ENCODE measurements around the gene BIRC2.

Gene BIRC2

DNA sequence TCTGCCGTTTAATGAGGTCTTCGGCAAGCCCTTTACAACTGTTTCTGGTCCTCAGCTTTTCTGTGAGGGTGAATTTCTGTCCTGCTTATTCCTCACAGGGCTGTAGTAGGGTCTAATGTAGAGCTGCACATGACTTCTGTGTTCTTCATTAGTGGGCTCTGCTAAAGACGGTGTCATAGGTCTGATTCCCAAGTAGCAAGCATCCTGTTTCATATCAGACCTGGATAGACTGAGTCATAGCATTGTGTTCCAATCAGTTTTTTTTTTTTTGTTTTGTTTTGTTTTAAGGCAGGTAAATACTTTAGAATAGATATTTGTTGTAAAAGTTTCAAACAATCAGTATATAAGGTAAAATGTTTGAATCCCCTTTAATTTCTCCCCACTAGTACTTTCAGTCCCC lies 35.4 kb downstream of the BIRC2 start:
- no peaks in the 10 kb centered on the region for H3K27me3 ChIP-seq (ENCODE audit: insufficient read depth, low read length)
- no peaks in the 10 kb centered on the region for H4K20me1 ChIP-seq (ENCODE audit: insufficient read depth, low read length)
- no peaks in the 10 kb centered on the region for H3K79me2 ChIP-seq (ENCODE audit: insufficient read depth, low read length)
- H3K4me1 ChIP-seq (ENCODE audit: insufficient read depth, low read length, severe bottlenecking) = no peaks in the 10 kb centered on the region
- no peaks in the 10 kb centered on the region for H3K9me2 ChIP-seq (ENCODE audit: low read depth, low read length)
- TF ChIP-seq EZH2 (IDR thresholded peaks at IDR 0.05; ENCODE audit: borderline replicate concordance, low read length) = no peak
- TF ChIP-seq, protein P1, sequence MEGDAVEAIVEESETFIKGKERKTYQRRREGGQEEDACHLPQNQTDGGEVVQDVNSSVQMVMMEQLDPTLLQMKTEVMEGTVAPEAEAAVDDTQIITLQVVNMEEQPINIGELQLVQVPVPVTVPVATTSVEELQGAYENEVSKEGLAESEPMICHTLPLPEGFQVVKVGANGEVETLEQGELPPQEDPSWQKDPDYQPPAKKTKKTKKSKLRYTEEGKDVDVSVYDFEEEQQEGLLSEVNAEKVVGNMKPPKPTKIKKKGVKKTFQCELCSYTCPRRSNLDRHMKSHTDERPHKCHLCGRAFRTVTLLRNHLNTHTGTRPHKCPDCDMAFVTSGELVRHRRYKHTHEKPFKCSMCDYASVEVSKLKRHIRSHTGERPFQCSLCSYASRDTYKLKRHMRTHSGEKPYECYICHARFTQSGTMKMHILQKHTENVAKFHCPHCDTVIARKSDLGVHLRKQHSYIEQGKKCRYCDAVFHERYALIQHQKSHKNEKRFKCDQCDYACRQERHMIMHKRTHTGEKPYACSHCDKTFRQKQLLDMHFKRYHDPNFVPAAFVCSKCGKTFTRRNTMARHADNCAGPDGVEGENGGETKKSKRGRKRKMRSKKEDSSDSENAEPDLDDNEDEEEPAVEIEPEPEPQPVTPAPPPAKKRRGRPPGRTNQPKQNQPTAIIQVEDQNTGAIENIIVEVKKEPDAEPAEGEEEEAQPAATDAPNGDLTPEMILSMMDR (IDR thresholded peaks at IDR 0.05; ENCODE audit: low read length) = no peak
- no peak overlapping the region for H3K27ac ChIP-seq (ENCODE audit: low read depth, low read length, poor library complexity, severe bottlenecking)
- no peak overlapping the region for H3K4me2 ChIP-seq (ENCODE audit: low read length)
- no peak overlapping the region for H3K9ac ChIP-seq (ENCODE audit: low read length)
- H3K9me3 ChIP-seq (ENCODE audit: low read length) = no peaks in the 10 kb centered on the region
- no peak overlapping the region for H2AFZ ChIP-seq (ENCODE audit: low read length)
- no peak overlapping the region for H3K4me3 ChIP-seq (ENCODE audit: low read depth, low read length, poor library complexity, severe bottlenecking)
- peaks cover 55% of the 10 kb centered on the region for H3K36me3 ChIP-seq (ENCODE audit: insufficient read depth, low read length)
- 0 out of 2 replicates have a peak, but pooled peaks cover 4% of the 10 kb centered on the region for H3F3A ChIP-seq (ENCODE audit: insufficient read depth, low read length)

DNA sequence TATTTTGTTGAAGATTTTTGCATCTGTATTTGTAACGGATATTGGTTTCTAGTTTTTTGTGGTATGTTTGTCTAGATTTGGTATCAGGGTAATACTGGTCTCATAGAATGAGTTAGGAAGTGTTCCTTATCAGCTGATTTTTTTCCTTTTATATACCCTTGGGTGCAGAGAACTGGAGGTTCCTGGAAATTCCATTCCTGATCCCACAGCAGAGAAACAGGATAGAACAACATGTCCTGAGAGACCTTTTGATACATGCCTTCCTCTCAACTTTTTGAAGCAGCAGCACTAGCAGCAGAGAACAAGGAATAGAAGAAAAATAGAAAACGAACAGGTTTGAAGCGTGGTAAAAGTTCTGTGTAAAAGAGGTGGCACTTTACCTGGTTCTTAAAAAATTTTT lies 36.8 kb downstream of the BIRC2 start:
- Histone ChIP-seq H4K20me1 (ENCODE audit: insufficient read depth, low read length) (no peaks in the 10 kb centered on the region), H3K36me3 (ENCODE audit: insufficient read depth, low read length) (peaks cover 55% of the 10 kb centered on the region), H3K9me2 (ENCODE audit: low read depth, low read length) (no peaks in the 10 kb centered on the region), H3K27me3 (ENCODE audit: insufficient read depth, low read length) (no peaks in the 10 kb centered on the region), H3F3A (ENCODE audit: insufficient read depth, low read length) (0 out of 2 replicates have a peak, but pooled peaks cover 4% of the 10 kb centered on the region), H2AFZ (ENCODE audit: low read length) (no peak overlapping the region), H3K4me2 (ENCODE audit: low read length) (no peak overlapping the region), H3K79me2 (ENCODE audit: insufficient read depth, low read length) (no peaks in the 10 kb centered on the region), H3K4me1 (ENCODE audit: insufficient read depth, low read length, severe bottlenecking) (no peaks in the 10 kb centered on the region), H3K4me3 (ENCODE audit: low read depth, low read length, poor library complexity, severe bottlenecking) (no peak overlapping the region), H3K9ac (ENCODE audit: low read length) (no peak overlapping the region), H3K9me3 (ENCODE audit: low read length) (no peaks in the 10 kb centered on the region), H3K27ac (ENCODE audit: low read depth, low read length, poor library complexity, severe bottlenecking) (no peak overlapping the region)
- TF ChIP-seq, protein P1 (IDR thresholded peaks at IDR 0.05; ENCODE audit: low read length) = no peak
- no peak for TF ChIP-seq EZH2 (IDR thresholded peaks at IDR 0.05; ENCODE audit: borderline replicate concordance, low read length)

DNA sequence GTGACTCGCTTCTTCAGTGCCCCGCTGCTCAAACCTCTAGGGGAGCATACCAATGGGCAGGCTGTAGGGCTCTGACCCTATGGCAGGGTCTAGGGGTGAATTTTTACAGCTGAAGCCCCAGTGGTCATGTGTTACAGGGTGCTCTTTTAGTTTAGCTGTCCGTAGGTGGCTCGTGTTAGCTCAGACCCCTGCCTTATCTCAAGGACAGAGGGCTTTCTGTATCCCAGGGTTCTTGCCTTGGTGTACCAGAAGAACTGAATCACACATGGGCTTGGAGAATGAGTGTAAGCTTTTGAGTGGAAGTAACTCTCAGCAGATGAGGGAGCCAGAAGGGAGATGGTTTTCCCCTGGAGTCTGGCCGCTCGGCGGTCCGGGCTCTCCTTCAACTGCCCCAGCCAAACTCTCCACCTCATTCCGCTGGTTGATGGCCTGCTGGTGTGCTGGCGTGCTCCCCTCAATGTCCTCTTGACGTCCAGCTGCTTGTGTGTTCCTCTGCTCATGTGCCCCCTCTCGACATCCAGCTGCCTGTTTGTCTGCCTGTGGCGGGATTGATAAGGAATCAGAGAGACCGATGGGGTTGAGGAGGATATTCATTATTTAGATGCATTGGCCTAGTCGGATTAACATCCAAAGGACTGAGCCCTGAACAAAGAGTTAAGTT lies 37.5 kb downstream of the BIRC2 start:
- Histone ChIP-seq H3K4me1 (ENCODE audit: insufficient read depth, low read length, severe bottlenecking) (no peaks in the 10 kb centered on the region), H3K79me2 (ENCODE audit: insufficient read depth, low read length) (no peaks in the 10 kb centered on the region), H3K9me3 (ENCODE audit: low read length) (no peaks in the 10 kb centered on the region), H4K20me1 (ENCODE audit: insufficient read depth, low read length) (no peaks in the 10 kb centered on the region), H3K4me3 (ENCODE audit: low read depth, low read length, poor library complexity, severe bottlenecking) (no peak overlapping the region), H3K4me2 (ENCODE audit: low read length) (no peak overlapping the region), H3K36me3 (ENCODE audit: insufficient read depth, low read length) (peaks cover 54% of the 10 kb centered on the region), H3K9me2 (ENCODE audit: low read depth, low read length) (no peaks in the 10 kb centered on the region), H3K27me3 (ENCODE audit: insufficient read depth, low read length) (no peaks in the 10 kb centered on the region), H3K27ac (ENCODE audit: low read depth, low read length, poor library complexity, severe bottlenecking) (no peak overlapping the region), H3F3A (ENCODE audit: insufficient read depth, low read length) (0 out of 2 replicates have a peak, but pooled peaks cover 4% of the 10 kb centered on the region), H3K9ac (ENCODE audit: low read length) (no peak overlapping the region), H2AFZ (ENCODE audit: low read length) (no peak overlapping the region)
- TF ChIP-seq EZH2 (IDR thresholded peaks at IDR 0.05; ENCODE audit: borderline replicate concordance, low read length) = no peak

All from OCI-LY1 (cell line).